LNCaP clone FGC (cell line): Measurements from ENCODE around the gene SCUBE2.

Experiments
- DNase-seq: peaks from one replicate; pipeline ENCODE4 v3.0.0-alpha.2; 2011; ENCODE audit warnings: low read depth
- H3K4me3 ChIP-seq: 2 replicates; pipeline ENCODE4 v1.5.1; 2011; ENCODE audit warnings: mild to moderate bottlenecking, low read depth, low read length, control low read depth
- CTCF ChIP-seq: IDR thresholded peaks from 2 replicates; pipeline ENCODE4 v1.5.1; 2012; ENCODE audit warnings: mild to moderate bottlenecking; ENCODE audit not compliant: control insufficient read depth, insufficient read depth; ENCODE audit errors: extremely low read depth

The SCUBE2 gene

GRCh38 chr11:9037046-9037780 is 54.2 kb downstream of the SCUBE2 start:
- DNase-seq, result no peak
- H3K4me3 ChIP-seq, result no peak overlapping the region

GRCh38 chr11:9030601-9031000 is 60.8 kb downstream of the SCUBE2 start:
- no peak for DNase-seq
- TF ChIP-seq CTCF, result no peak

More at GRCh38 chr11:9037046-9037780, 54.2 kb downstream of the SCUBE2 start:
- no peak for TF ChIP-seq CTCF

GRCh38 chr11:9029422-9029821 is 62.0 kb downstream of the SCUBE2 start:
- no peak for TF ChIP-seq CTCF
- H3K4me3 ChIP-seq, result no peak overlapping the region
- DNase-seq, result no peak

More at GRCh38 chr11:9030601-9031000, 60.8 kb downstream of the SCUBE2 start:
- no peak overlapping the region for H3K4me3 ChIP-seq

GRCh38 chr11:9028581-9028980 is 62.8 kb downstream of the SCUBE2 start:
- H3K4me3 ChIP-seq, result no peak overlapping the region
- no peak for DNase-seq
- no peak for TF ChIP-seq CTCF

- DNase-seq, result no peak
- H3K4me3 ChIP-seq, result no peak overlapping the region
- no peak for TF ChIP-seq CTCF
These were observed 66.1 kb downstream of the SCUBE2 start for GRCh38 chr11:9025101-9025850.

- no peak for TF ChIP-seq CTCF
- DNase-seq, result no peak
- H3K4me3 ChIP-seq, result no peak overlapping the region
These were observed 68.3 kb downstream of the SCUBE2 start for GRCh38 chr11:9022961-9023680.
